ENCODE data around the gene CCDC6. TPM values are rescaled to one million over a fixed set of nuclear protein-coding genes. Genes with fewer than 3 reads are reported as not detected.
"Not testable (repeated sequence)": the region's sequence is repeated elsewhere in the genome, so short reads cannot be mapped to it uniquely, and the experiment has no call there.

CCDC6 gene
- total RNA-seq, 1 donor from 2014 or later = 28.1 TPM

DNA sequence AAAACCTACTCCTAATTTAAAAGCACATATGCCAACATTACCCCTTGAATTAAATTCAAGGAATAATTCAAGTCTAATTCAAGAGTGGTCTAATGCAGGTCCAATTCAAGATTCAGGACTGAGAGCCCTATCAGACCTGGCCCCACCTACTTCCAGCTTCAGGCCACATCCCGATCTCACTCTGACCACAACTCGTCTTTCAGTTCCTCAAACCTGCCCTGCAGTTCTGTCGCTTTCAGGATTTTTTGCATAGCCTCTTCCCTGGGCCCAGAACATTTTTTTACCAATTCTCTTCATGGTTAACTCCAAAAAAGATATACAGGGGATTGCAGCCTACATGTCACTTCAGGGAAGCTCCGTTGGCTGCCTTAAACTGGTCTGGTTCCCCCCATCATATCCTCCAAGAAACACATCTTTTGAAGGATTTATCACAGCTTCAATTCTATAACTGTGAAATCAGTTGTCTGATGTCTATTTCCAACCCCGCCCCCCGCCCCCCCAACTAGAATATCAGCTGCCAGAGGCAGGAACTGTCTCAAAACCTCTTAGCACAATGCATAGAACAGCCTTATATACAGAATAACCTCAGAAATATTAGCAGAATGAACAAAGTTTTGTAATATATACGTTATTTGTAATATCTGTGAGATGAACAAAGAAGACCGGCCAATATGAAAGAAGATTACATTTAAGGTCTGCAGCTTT lies 20.8 kb downstream of the CCDC6 start:
- Mint-ChIP-seq H3K9me3 (ENCODE audit: unreplicated experiment) (peaks cover 8% of the 10 kb centered on the region), H3K36me3 (ENCODE audit: unreplicated experiment) (no peaks in the 10 kb centered on the region), H3K27me3 (ENCODE audit: unreplicated experiment) (peaks cover 1% of the 10 kb centered on the region), H3K27ac (ENCODE audit: unreplicated experiment) (no peak overlapping the region), H3K4me3 (ENCODE audit: unreplicated experiment) (no peak overlapping the region), H3K4me1 (ENCODE audit: low read depth, unreplicated experiment) (peaks cover 31% of the 10 kb centered on the region)
- no peak for DNase-seq
- no peak for TF ChIP-seq CTCF (IDR thresholded peaks at IDR 0.05; ENCODE audit: partially characterized antibody, unreplicated experiment)

GRCh38 chr10:59884893-59885292 lies 21.5 kb downstream of the CCDC6 start:
- DNase-seq; H3K36me3 Mint-ChIP-seq (ENCODE audit: unreplicated experiment); H3K9me3 Mint-ChIP-seq (ENCODE audit: unreplicated experiment); H3K4me3 Mint-ChIP-seq (ENCODE audit: unreplicated experiment); H3K27ac Mint-ChIP-seq (ENCODE audit: unreplicated experiment); H3K27me3 Mint-ChIP-seq (ENCODE audit: unreplicated experiment): not testable (repeated sequence)
- H3K4me1 Mint-ChIP-seq (ENCODE audit: low read depth, unreplicated experiment) = peaks cover 29% of the 10 kb centered on the region

DNA sequence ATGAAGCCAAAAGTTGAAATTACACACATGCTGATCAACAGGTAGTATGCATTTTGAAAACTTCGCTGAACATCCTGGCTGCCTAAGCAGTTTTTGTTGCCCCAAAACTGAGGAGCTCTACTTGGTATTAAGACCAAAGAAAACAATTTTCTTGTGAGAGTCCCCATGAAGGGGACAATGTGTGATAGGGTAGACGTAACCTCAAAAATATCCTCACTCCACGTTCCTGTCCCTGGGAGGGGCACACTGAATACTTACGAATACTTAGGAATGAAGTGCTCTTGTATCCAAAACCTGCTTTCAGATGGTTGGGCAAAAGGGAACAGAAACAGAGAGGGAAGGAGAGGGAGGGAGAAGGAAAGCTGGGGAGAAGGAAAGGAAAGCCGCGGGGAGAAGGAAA lies 24.7 kb downstream of the CCDC6 start:
- H3K4me3 Mint-ChIP-seq (ENCODE audit: unreplicated experiment) = no peak overlapping the region
- no peak overlapping the region for H3K27ac Mint-ChIP-seq (ENCODE audit: unreplicated experiment)
- DNase-seq = no peak
- peaks cover 1% of the 10 kb centered on the region for H3K9me3 Mint-ChIP-seq (ENCODE audit: unreplicated experiment)
- TF ChIP-seq CTCF (IDR thresholded peaks at IDR 0.05; ENCODE audit: partially characterized antibody, unreplicated experiment) = no peak
- H3K4me1 Mint-ChIP-seq (ENCODE audit: low read depth, unreplicated experiment) = peaks cover 11% of the 10 kb centered on the region
- H3K27me3 Mint-ChIP-seq (ENCODE audit: unreplicated experiment) = no peaks in the 10 kb centered on the region
- no peaks in the 10 kb centered on the region for H3K36me3 Mint-ChIP-seq (ENCODE audit: unreplicated experiment)

DNA sequence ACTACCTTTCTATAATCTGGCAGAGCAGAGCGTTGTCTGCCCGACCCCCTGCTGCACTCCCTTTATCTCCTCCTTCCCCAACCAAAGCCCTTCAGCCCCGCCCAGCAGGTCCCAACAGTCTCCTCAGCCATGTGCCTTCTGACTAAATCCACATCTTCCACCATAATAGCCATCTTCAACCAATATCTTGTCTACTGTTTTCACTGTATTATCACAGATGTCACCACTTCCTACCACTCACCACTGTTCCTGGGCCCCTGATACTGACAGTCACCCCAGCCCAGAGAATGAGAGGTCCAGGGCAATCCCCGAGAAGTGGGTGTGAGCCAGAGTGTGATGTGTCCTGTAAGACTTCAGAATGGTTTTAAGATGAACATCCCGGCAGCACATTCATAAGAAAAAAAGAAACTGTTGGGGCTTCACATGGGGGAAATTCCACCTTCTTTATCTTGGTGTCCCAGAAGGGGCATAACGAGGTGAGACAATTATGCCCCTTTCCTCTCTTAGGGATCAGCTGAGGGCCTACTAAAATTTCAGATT lies 25.3 kb downstream of the CCDC6 start:
- H3K4me3 Mint-ChIP-seq (ENCODE audit: unreplicated experiment) = no peak overlapping the region
- H3K4me1 Mint-ChIP-seq (ENCODE audit: low read depth, unreplicated experiment) = peaks cover 8% of the 10 kb centered on the region
- no peaks in the 10 kb centered on the region for H3K36me3 Mint-ChIP-seq (ENCODE audit: unreplicated experiment)
- TF ChIP-seq CTCF (IDR thresholded peaks at IDR 0.05; ENCODE audit: partially characterized antibody, unreplicated experiment) = no peak
- peaks cover 1% of the 10 kb centered on the region for H3K9me3 Mint-ChIP-seq (ENCODE audit: unreplicated experiment)
- no peak for DNase-seq
- no peak overlapping the region for H3K27ac Mint-ChIP-seq (ENCODE audit: unreplicated experiment)
- H3K27me3 Mint-ChIP-seq (ENCODE audit: unreplicated experiment) = no peaks in the 10 kb centered on the region

DNA sequence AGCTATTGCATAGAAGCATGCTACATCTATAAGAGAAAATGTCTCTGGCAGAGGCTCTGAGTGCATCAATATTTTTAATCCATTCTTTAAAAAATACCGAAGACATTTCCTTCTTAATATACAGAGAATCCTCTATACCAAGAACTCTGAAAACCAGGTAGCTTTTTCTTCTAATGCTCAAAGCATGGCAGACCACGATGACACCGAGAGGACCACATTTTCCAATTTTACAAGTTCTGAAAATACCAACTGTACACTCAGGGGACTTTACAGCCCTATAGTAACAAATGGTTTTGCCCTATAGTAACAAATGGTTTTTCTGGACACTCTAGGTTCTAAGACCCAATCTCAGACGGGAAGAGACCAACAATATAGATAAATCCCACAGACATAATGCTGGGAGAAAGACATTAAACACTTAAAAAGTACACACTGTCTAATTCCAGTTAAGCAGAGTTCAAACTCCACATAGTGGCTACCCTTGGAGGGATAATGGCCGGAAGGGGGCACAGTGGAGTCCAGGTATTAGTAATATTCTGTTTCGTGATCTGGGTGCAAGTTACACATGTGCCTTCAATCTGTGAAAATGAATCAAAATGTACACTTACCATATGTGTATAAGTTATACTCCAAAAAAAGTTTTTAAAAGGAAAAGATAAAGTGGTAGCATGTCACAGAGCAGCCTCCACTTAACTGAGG lies 26.2 kb downstream of the CCDC6 start:
- peaks cover 5% of the 10 kb centered on the region for H3K4me1 Mint-ChIP-seq (ENCODE audit: low read depth, unreplicated experiment)
- peaks cover 1% of the 10 kb centered on the region for H3K9me3 Mint-ChIP-seq (ENCODE audit: unreplicated experiment)
- H3K36me3 Mint-ChIP-seq (ENCODE audit: unreplicated experiment) = no peaks in the 10 kb centered on the region
- no peak for DNase-seq
- H3K27me3 Mint-ChIP-seq (ENCODE audit: unreplicated experiment) = no peaks in the 10 kb centered on the region
- no peak overlapping the region for H3K27ac Mint-ChIP-seq (ENCODE audit: unreplicated experiment)
- H3K4me3 Mint-ChIP-seq (ENCODE audit: unreplicated experiment) = no peak overlapping the region
- TF ChIP-seq CTCF (IDR thresholded peaks at IDR 0.05; ENCODE audit: partially characterized antibody, unreplicated experiment) = no peak
